Activated CD4-positive, alpha-beta T cell treated with anti-CD3 and anti-CD28 coated beads, Interleukin-2, amount 50 U/mL, for 48 hours (primary cell): ENCODE measurements around the gene MBP.

ENCODE experiments used
- DNase-seq, 2 experiments: peaks; one replicate each; pipeline ENCODE4 v3.0.0-alpha.2; 2020

MBP gene

GRCh38 chr18:77131652-77132368 lies 773 bp downstream of the MBP start:
- peak; percentile 46 to 62 for DNase-seq

GRCh38 chr18:77131100-77131651 lies 1.4 kb downstream of the MBP start:
- peak; percentile 53 to 59 for DNase-seq

- DNase-seq = no peak
Observed at GRCh38 chr18:77130229-77131099, 2.1 kb downstream of the MBP start.

GRCh38 chr18:77129150-77129551 lies 3.4 kb downstream of the MBP start:
- DNase-seq = peak in 1 of 2 experiments; percentile 3

- peak in 1 of 2 experiments; percentile 26 for DNase-seq
Observed at GRCh38 chr18:77127769-77128671, 4.6 kb downstream of the MBP start.

GRCh38 chr18:77124452-77124922 lies 8.1 kb downstream of the MBP start:
- DNase-seq = peak; percentile 61 to 72

- no peak for DNase-seq
Observed at GRCh38 chr18:77123320-77124231, 9.0 kb downstream of the MBP start.

- no peak for DNase-seq
Observed at GRCh38 chr18:77121523-77121922, 11.1 kb downstream of the MBP start.

- DNase-seq = no peak
Observed at GRCh38 chr18:77119851-77120491, 12.6 kb downstream of the MBP start.

- no peak for DNase-seq
Observed at GRCh38 chr18:77119101-77119850, 13.3 kb downstream of the MBP start.

- no peak for DNase-seq
Observed at GRCh38 chr18:77118256-77119090, 14.1 kb downstream of the MBP start.

DNA sequence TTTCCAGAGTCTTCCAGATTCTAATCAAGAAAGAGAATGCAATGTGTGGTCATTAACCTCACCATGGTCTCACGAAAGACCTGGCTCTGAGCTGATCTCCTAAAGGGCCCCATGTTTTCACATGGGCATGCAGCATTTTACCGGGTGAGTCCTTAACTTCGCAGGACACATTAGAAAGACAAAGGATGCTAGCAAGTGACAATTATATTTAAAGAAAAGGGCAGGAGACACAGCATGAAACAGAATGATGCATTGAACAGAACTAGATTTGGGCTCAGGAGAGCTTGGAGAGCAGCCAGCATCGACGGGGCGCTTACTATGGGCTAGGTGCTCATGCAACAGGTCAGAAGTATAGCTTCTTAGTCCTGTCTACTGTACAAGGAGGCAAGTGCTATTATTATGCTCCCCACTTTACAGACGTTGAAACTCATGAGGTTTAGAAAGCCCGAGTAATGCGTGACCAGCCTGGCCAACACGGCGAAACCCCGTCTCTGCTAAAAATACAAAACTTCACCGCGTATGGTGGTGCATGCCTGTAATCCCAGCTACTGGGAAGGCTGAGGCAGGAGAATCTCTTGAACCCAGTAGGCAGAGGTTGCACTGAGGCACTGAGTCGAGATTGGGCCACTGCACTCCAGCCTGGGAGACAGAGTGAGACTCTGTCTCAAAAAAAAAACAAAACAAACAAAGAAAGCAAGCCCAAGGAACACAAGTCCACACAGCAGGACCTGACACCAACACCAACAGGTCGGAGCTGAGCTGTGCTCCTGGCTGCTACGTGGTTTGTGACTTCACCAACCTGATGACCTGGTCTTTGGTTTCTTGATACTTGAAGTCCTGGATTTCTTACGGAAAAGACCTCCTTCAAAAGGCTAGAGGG lies 16.1 kb downstream of the MBP start:
- no peak for DNase-seq

DNA sequence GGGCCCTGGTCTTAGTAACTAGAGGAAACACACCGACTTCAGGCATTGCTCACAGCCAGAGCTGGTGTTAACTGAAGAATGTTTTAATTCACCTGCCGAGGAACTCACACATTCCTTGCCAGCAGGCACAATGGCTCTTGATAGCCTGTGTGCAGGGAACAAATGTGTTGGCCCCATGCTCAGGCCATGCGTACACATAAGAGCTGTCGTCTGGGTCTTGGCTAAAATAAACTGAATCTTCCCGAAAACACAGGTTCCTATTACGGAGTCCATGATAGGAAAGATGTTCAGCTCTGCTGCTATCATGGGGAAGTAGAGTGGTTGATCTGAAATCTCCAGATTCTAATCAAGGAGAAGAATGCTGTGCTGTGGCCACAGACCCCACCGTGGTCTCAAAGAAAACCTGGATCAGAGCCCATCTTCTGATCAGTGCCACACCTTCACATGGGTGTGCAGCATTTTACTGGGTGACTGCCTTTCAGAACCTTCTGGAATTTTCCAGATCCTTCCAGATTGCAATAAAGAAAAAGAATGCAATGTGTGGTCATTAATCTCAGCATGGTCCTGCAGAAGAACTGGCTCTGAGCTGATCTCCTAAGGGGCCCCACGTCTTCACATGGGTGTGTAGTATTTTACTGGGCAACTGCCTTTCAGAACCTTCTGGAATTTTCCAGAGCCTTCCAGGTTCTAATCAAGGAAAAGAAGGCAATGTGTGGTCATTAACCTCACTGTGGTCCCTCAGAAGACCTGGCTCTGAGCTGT lies 17.2 kb downstream of the MBP start:
- DNase-seq = peak in 1 of 2 experiments; percentile 1

GRCh38 chr18:77114415-77115191 lies 18.0 kb downstream of the MBP start:
- DNase-seq = no peak

- DNase-seq = no peak
Observed at GRCh38 chr18:77114152-77114414, 18.5 kb downstream of the MBP start.

GRCh38 chr18:77113361-77114151 lies 19.0 kb downstream of the MBP start:
- no peak for DNase-seq
